ENCODE results near the gene NR4A1.
A peak's percentile ranks its signal among the peaks of the same experiment; 100 is the strongest.

NR4A1 gene

GRCh38 chr12:52005903-52006703, 45.1 kb upstream of the NR4A1 start:
- TF ChIP-seq CTCF (IDR thresholded peaks at IDR 0.05), result no peak
- peak overlapping the region; percentile 46 to 63 for H3K4me3 ChIP-seq (ENCODE audit: low read depth in 1 of 2, low read length in 1 of 2)
- H3K27ac ChIP-seq, result no peak overlapping the region
- H3K27me3 ChIP-seq, result peaks cover 78% of the 10 kb centered on the region
- no peaks in the 10 kb centered on the region for H3K36me3 ChIP-seq
- no peaks in the 10 kb centered on the region for H3K9me3 ChIP-seq
- peaks cover 24 to 30% of the 10 kb centered on the region in 2 experiments for H3K4me1 ChIP-seq (ENCODE audit: control insufficient read depth in 1 of 2, insufficient read depth in 1 of 2, low read depth in 1 of 2, low read length in 1 of 2)

GRCh38 chr12:52006726-52007157, 44.5 kb upstream of the NR4A1 start, which contains the start of gene TAMALIN:
Gene TAMALIN, plus strand, starts transcription at chr12:52006946. Its CDS starts 74 bp downstream, at chr12:52007020.
- H3K27ac ChIP-seq, result no peak within 1 kb of the TSS
- H3K4me3 ChIP-seq (ENCODE audit: low read depth in 1 of 2, low read length in 1 of 2), result peak within 1 kb of the TSS; percentile 46 to 63
- TF ChIP-seq CTCF (IDR thresholded peaks at IDR 0.05), result no peak
- H3K4me1 ChIP-seq (ENCODE audit: control insufficient read depth in 1 of 2, insufficient read depth in 1 of 2, low read depth in 1 of 2, low read length in 1 of 2), result peaks cover 24 to 30% of the 10 kb centered on the region in 2 experiments
- H3K27me3 ChIP-seq, result peaks cover 81% of the 10 kb centered on the region
- H3K9me3 ChIP-seq, result no peaks in the 10 kb centered on the region
- no peaks in the 10 kb centered on the region for H3K36me3 ChIP-seq

- H3K9me3 ChIP-seq, result no peaks in the 10 kb centered on the region
- peak overlapping the region; percentile 41 to 63 for H3K4me3 ChIP-seq (ENCODE audit: low read depth in 1 of 2, low read length in 1 of 2)
- no peak overlapping the region for H3K27ac ChIP-seq
- TF ChIP-seq CTCF (IDR thresholded peaks at IDR 0.05), result no peak
- H3K27me3 ChIP-seq, result peaks cover 81% of the 10 kb centered on the region
- no peaks in the 10 kb centered on the region for H3K36me3 ChIP-seq
- peaks cover 24 to 30% of the 10 kb centered on the region in 2 experiments for H3K4me1 ChIP-seq (ENCODE audit: control insufficient read depth in 1 of 2, insufficient read depth in 1 of 2, low read depth in 1 of 2, low read length in 1 of 2)
Measured at GRCh38 chr12:52007158-52007921, 43.9 kb upstream of the NR4A1 start.

GRCh38 chr12:52007982-52008510, 43.2 kb upstream of the NR4A1 start:
- H3K36me3 ChIP-seq, result no peaks in the 10 kb centered on the region
- no peak overlapping the region for H3K27ac ChIP-seq
- H3K9me3 ChIP-seq, result no peaks in the 10 kb centered on the region
- H3K4me1 ChIP-seq (ENCODE audit: control insufficient read depth in 1 of 2, insufficient read depth in 1 of 2, low read depth in 1 of 2, low read length in 1 of 2), result peaks cover 24 to 30% of the 10 kb centered on the region in 2 experiments
- TF ChIP-seq CTCF (IDR thresholded peaks at IDR 0.05), result no peak
- peak overlapping the region in 1 of 2 experiments; percentile 63 for H3K4me3 ChIP-seq (ENCODE audit: low read depth in 1 of 2, low read length in 1 of 2)
- peaks cover 81% of the 10 kb centered on the region for H3K27me3 ChIP-seq

- no peaks in the 10 kb centered on the region for H3K36me3 ChIP-seq
- H3K9me3 ChIP-seq, result no peaks in the 10 kb centered on the region
- H3K4me1 ChIP-seq (ENCODE audit: control insufficient read depth in 1 of 2, insufficient read depth in 1 of 2, low read depth in 1 of 2, low read length in 1 of 2), result peaks cover 24 to 30% of the 10 kb centered on the region in 2 experiments
- H3K27ac ChIP-seq, result no peak overlapping the region
- no peak overlapping the region for H3K4me3 ChIP-seq (ENCODE audit: low read depth in 1 of 2, low read length in 1 of 2)
- H3K27me3 ChIP-seq, result peaks cover 72% of the 10 kb centered on the region
- no peak for TF ChIP-seq CTCF (IDR thresholded peaks at IDR 0.05)
Measured at GRCh38 chr12:52009081-52009751, 42.0 kb upstream of the NR4A1 start.

All from neutrophil (primary cell).